NT2/D1 (cell line): ENCODE results near the gene INMT.

ENCODE experiments used
- SUZ12 ChIP-seq: IDR thresholded peaks from 2 replicates; pipeline ENCODE4 v1.6.1; 2011; ENCODE audit not compliant: insufficient read length, insufficient read depth; ENCODE audit errors: extremely low read depth
- YY1 ChIP-seq: IDR thresholded peaks from 2 replicates; pipeline ENCODE4 v1.6.1; 2011; ENCODE audit not compliant: insufficient read length, insufficient read depth
- ZNF274 ChIP-seq: IDR thresholded peaks from 2 replicates; pipeline ENCODE4 v1.6.1; 2011; ENCODE audit warnings: mild to moderate bottlenecking, low read depth, low read length

- TF ChIP-seq ZNF274 (no peak), YY1 (no peak), SUZ12 (no peak)
These were observed 43.0 kb upstream of the INMT start for GRCh38 chr7:30708983-30709382.
